IMR-90 (cell line): Measurements from ENCODE around the gene POR. TPM values are rescaled to one million over a fixed set of nuclear protein-coding genes. Genes with fewer than 3 reads are reported as not detected.

Experiments
- ATAC-seq: fragments of 200-7000 bp; cut with Tn5 transposase; 2 replicates; pipeline ENCODE4 v1.9.1; 2020; ENCODE audit warnings: low read depth, mild to moderate bottlenecking, moderate library complexity
- BruUV-seq: library from RNA; stranded (reverse); fragments of 400-500 nt; replicated peaks from 2 replicates; lab custom pipeline; 2021; lab: Mats Ljungman, UMichigan
- CTCF ChIA-PET: fragments of 300-600 bp; formaldehyde crosslinking; extraction: SDS; loops from one replicate; lab custom pipeline; 2021; ENCODE audit warnings: antibody characterized with exemption; lab: Yijun Ruan, JAX
- POLR2A ChIA-PET: fragments of 300-600 bp; sonication (Branson Sonifier 250); formaldehyde crosslinking; loops from one replicate; lab custom pipeline; 2022; ENCODE audit warnings: antibody characterized with exemption; ENCODE audit not compliant: unreplicated experiment; lab: Charles Lee
- DNase-seq: peaks from one replicate; pipeline ENCODE4 v3.0.0; 2013
- H2AFZ ChIP-seq: replicated peaks from 2 replicates; pipeline ENCODE3; 2013; ENCODE audit warnings: low read length, mild to moderate bottlenecking; ENCODE audit not compliant: poor library complexity
- H2AK5ac ChIP-seq: 2 replicates; pipeline ENCODE4 v1.6.1; 2013; ENCODE audit warnings: low read depth, low read length, inconsistent platforms
- H2AK9ac ChIP-seq: replicated peaks from 2 replicates; pipeline ENCODE3; 2013; ENCODE audit warnings: mild to moderate bottlenecking, low read depth, low read length, moderate library complexity; ENCODE audit not compliant: poor library complexity
- H2BK120ac ChIP-seq: 2 replicates; pipeline ENCODE4 v1.6.1; 2013; ENCODE audit warnings: low read depth, low read length, inconsistent platforms
- H2BK15ac ChIP-seq: 3 replicates; pipeline ENCODE4 v1.6.1; 2013; ENCODE audit warnings: low read depth, low read length, inconsistent platforms
- H2BK20ac ChIP-seq: 2 replicates; pipeline ENCODE4 v1.6.1; 2013; ENCODE audit warnings: low read depth, mild to moderate bottlenecking, inconsistent platforms, low read length, moderate library complexity
- H2BK5ac ChIP-seq: 2 replicates; pipeline ENCODE4 v1.6.1; 2013; ENCODE audit warnings: mild to moderate bottlenecking, low read depth, low read length, inconsistent platforms; ENCODE audit not compliant: poor library complexity, severe bottlenecking
- H3K14ac ChIP-seq: replicated peaks from 2 replicates; pipeline ENCODE4 v1.6.1; 2013; ENCODE audit warnings: low read depth, low read length, inconsistent platforms
- H3K18ac ChIP-seq: 2 replicates; pipeline ENCODE4 v1.6.1; 2013; ENCODE audit warnings: low read depth, low read length, control low read depth
- H3K23ac ChIP-seq: 2 replicates; pipeline ENCODE4 v1.6.1; 2013; ENCODE audit warnings: low read depth, low read length, inconsistent platforms
- H3K27ac ChIP-seq: 2 replicates; pipeline ENCODE4 v1.5.1; 2013; ENCODE audit warnings: mild to moderate bottlenecking, control low read depth, low read length; ENCODE audit not compliant: insufficient read depth
- H3K27me3 ChIP-seq: 2 replicates; pipeline ENCODE4 v1.6.1; 2013; ENCODE audit warnings: low read length; ENCODE audit not compliant: control insufficient read depth, insufficient read depth
- H3K36me3 ChIP-seq: 2 replicates; pipeline ENCODE4 v1.6.1; 2013; ENCODE audit warnings: low read length, mixed read lengths; ENCODE audit not compliant: control insufficient read depth, insufficient read depth
- H3K4ac ChIP-seq: 2 replicates; pipeline ENCODE4 v1.6.1; 2013; ENCODE audit warnings: low read depth, low read length, inconsistent platforms
- H3K4me1 ChIP-seq: 2 replicates; pipeline ENCODE4 v1.6.1; 2013; ENCODE audit warnings: low read length, mixed read lengths; ENCODE audit not compliant: control insufficient read depth, insufficient read depth
- H3K4me2 ChIP-seq: 2 replicates; pipeline ENCODE4 v1.6.1; 2013; ENCODE audit warnings: low read depth, mild to moderate bottlenecking, control low read depth, low read length, moderate library complexity
- H3K4me3 ChIP-seq: 2 replicates; pipeline ENCODE4 v1.5.1; 2013; ENCODE audit warnings: low read depth, mild to moderate bottlenecking, control low read depth, low read length, moderate library complexity; ENCODE audit not compliant: insufficient read depth
- H3K56ac ChIP-seq: 2 replicates; pipeline ENCODE4 v1.6.1; 2013; ENCODE audit warnings: low read length, inconsistent platforms; ENCODE audit not compliant: insufficient read depth; ENCODE audit errors: extremely low read depth
- H3K79me1 ChIP-seq, 2 experiments: 2 replicates each; pipeline ENCODE4 v1.6.1; 2013; ENCODE audit warnings: low read length in 2 of 2, inconsistent platforms in 1 of 2, low read depth in 1 of 2
- H3K9ac ChIP-seq: 2 replicates; pipeline ENCODE4 v1.6.1; 2013; ENCODE audit warnings: low read depth, low read length, control low read depth
- H3K9me1 ChIP-seq: 2 replicates; pipeline ENCODE4 v1.6.1; 2013; ENCODE audit warnings: low read length, inconsistent platforms; ENCODE audit not compliant: insufficient read depth
- H3K9me3 ChIP-seq: 2 replicates; pipeline ENCODE4 v1.6.1; 2013; ENCODE audit warnings: low read length; ENCODE audit not compliant: control insufficient read depth, insufficient read depth
- H4K20me1 ChIP-seq: 2 replicates; pipeline ENCODE4 v1.6.1; 2013; ENCODE audit warnings: low read length, inconsistent platforms; ENCODE audit not compliant: insufficient read depth
- H4K5ac ChIP-seq: 2 replicates; pipeline ENCODE4 v1.6.1; 2013; ENCODE audit warnings: mild to moderate bottlenecking, low read depth, low read length, control low read depth
- H4K8ac ChIP-seq, 2 experiments: 2 replicates each; pipeline ENCODE4 v1.6.1; 2013; ENCODE audit warnings: low read depth in 2 of 2, low read length in 2 of 2, control low read depth in 1 of 2, inconsistent platforms in 1 of 2
- H4K91ac ChIP-seq: 2 replicates; pipeline ENCODE4 v1.6.1; 2013; ENCODE audit warnings: low read depth, low read length, inconsistent platforms; ENCODE audit not compliant: insufficient read depth
- MAFK ChIP-seq: IDR thresholded peaks from 2 replicates; pipeline ENCODE4 v1.6.1; 2012; ENCODE audit warnings: low read depth, low read length, improper control_type of control experiment
- MAZ ChIP-seq: IDR thresholded peaks from 2 replicates; pipeline ENCODE4 v1.6.1; 2012; ENCODE audit warnings: low read depth, mild to moderate bottlenecking, low read length, improper control_type of control experiment, moderate library complexity, borderline replicate concordance
- WGBS, 2 experiments: methylation state at CpG; one replicate each; pipeline versions ENCODE4 v1.1.5 to v1.1.7; 2013; ENCODE audit warnings: missing lambda C conversion rate in 2 of 2; ENCODE audit not compliant: insufficient read length in 1 of 2; ENCODE audit errors: extremely low coverage in 2 of 2; 5-methylcytosine and 5-hydroxymethylcytosine counted together
- dilution Hi-C: fragments of 300-500 bp; cut with HindIII; formaldehyde crosslinking; loops from one replicate; pipeline ENCODE4 v1.14.3; 2018; ENCODE audit warnings: low sequenced_read_pairs; ENCODE audit not compliant: unreplicated experiment
- in situ Hi-C: fragments of 300-500 bp; cut with MboI; formaldehyde crosslinking; loops from 3 replicates; pipeline ENCODE4 v1.14.3; 2019; ENCODE audit warnings: low sequenced_read_pairs, inconsistent platforms, mixed read lengths
- intact Hi-C: fragments of 100-400 bp; cut with micrococcal nuclease; formaldehyde crosslinking; loops from 2 replicates; pipeline ENCODE4 v1.10.0; 2022
- polyA plus RNA-seq, 3 experiments: library from polyadenylated mRNA; depleted of rRNA; stranded (reverse); fragments of >200 nt; gene quantifications; 2 replicates each; pipeline ENCODE4 v1.2.3, GENCODE V29; 2012; ENCODE audit warnings: low replicate concordance in 1 of 3
- total RNA-seq: library from RNA; depleted of rRNA; stranded (reverse); fragments of >200 nt; gene quantifications from 2 replicates; pipeline ENCODE4 v1.2.3, GENCODE V29; 2012

Gene POR
- total and polyA plus RNA-seq, 2 of the 4 experiments (the other 2 are of a cell fraction), result 25.5 to 42.2 TPM

DNA sequence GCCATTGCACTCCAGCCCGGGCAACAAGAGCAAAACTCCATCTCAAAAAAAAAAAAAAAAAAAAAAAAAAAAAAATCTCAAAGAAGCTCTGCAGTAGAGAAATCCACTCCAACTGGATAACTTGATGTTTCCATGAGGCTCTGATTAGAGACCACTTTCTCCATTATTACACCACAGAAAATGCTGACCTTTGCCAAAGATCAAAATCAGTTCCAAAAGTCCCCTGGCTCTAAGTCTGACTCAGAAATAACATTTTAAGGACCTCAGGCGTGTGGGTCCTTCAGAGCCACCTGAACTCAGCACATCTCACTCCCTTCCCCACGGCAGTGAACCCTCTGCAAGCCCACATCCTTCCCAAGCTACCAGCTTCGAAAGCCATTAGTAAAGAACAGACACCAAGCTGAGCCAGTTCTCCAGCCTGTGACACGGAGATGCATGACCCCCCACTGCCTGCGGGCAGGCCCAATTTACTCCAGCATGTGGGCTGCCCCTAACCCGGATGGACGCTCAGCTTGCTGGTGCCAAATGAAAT lies 93.3 kb downstream of the POR start:
- H2AK9ac ChIP-seq, result no peak overlapping the region
- H3K4ac ChIP-seq, result peak overlapping the region; percentile 56; the same call in 1 of the 2 replicates
- no peak overlapping the region for H3K4me2 ChIP-seq
- DNase-seq, result no peak
- no peak overlapping the region for H2AK5ac ChIP-seq
- H3K14ac ChIP-seq, result no peak overlapping the region
- intact Hi-C loops (no loop called here), dilution Hi-C loops (no loop called here), in situ Hi-C loops (no loop called here)
- H3K9me3 ChIP-seq, result no peaks in the 10 kb centered on the region
- peak overlapping the region; percentile 49; the same call in 1 of the 2 replicates for H3K23ac ChIP-seq
- 0 out of 2 replicates have a peak, but pooled peaks cover 4% of the 10 kb centered on the region for H4K20me1 ChIP-seq
- no peak for ATAC-seq
- H3K18ac ChIP-seq, result no peak overlapping the region
- H3K9me1 ChIP-seq, result peaks cover 22% of the 10 kb centered on the region
- H2BK15ac ChIP-seq, result no peak overlapping the region
- TF ChIP-seq MAZ (no peak), MAFK (0 out of 2 replicates have a peak, but pooled peaks have one; percentile 12)
- no peak overlapping the region for H3K4me3 ChIP-seq
- H2BK120ac ChIP-seq, result no peak overlapping the region
- H3K36me3 ChIP-seq, result peaks cover 12% of the 10 kb centered on the region
- WGBS, 2 experiments, result 92% methylated on average over 3 of the region's 8 CpGs; no CpG with 5 or more reads in 1 of the 2 experiments
- no peak overlapping the region for H4K91ac ChIP-seq
- POLR2A ChIA-PET, result interaction anchor here (0.7 kb wide), 1 partner anchor 77 kb away, joined by 15 read pairs; no protein-coding TSS in a partner anchor
- CTCF ChIA-PET, result no interaction called here
- peaks cover 20% of the 10 kb centered on the region for H3K4me1 ChIP-seq
- no peaks in the 10 kb centered on the region for H3K27me3 ChIP-seq
- H2BK20ac ChIP-seq, result no peak overlapping the region
- no peak overlapping the region for H2AFZ ChIP-seq
- H3K79me1 ChIP-seq, result peaks cover 0 to 20% of the 10 kb centered on the region in 2 experiments; a peak in 2 of 4 replicates
- H3K9ac ChIP-seq, result no peak overlapping the region
- no peak overlapping the region for H2BK5ac ChIP-seq
- no peak overlapping the region for H4K8ac ChIP-seq
- no peak overlapping the region for H3K56ac ChIP-seq
- no TSS peak for BruUV-seq
- no peak overlapping the region for H4K5ac ChIP-seq
- no peak overlapping the region for H3K27ac ChIP-seq
